Neuronal stem cell (in vitro differentiated cells): ENCODE data around the gene CIRBP.

ENCODE experiments used
- DNase-seq: peaks from one replicate; pipeline ENCODE4 v3.0.0-alpha.2; 2013; ENCODE audit warnings: low spot score
- H2AFZ ChIP-seq: one replicate; pipeline ENCODE4 v1.6.1; 2013; ENCODE audit warnings: mild to moderate bottlenecking, low read length, inconsistent platforms
- H2AK5ac ChIP-seq: 2 replicates; pipeline ENCODE4 v1.6.1; 2013; ENCODE audit warnings: low read depth, mild to moderate bottlenecking, inconsistent platforms, low read length, moderate library complexity, mixed read lengths
- H2BK120ac ChIP-seq: 2 replicates; pipeline ENCODE4 v1.6.1; 2013; ENCODE audit warnings: low read depth, mild to moderate bottlenecking, inconsistent platforms, low read length, moderate library complexity, mixed read lengths
- H2BK12ac ChIP-seq: one replicate; pipeline ENCODE4 v1.6.1; 2013; ENCODE audit warnings: low read length, inconsistent platforms
- H2BK15ac ChIP-seq: 2 replicates; pipeline ENCODE4 v1.6.1; 2013; ENCODE audit warnings: mild to moderate bottlenecking, low read length, inconsistent platforms, mixed read lengths
- H2BK5ac ChIP-seq: one replicate; pipeline ENCODE4 v1.6.1; 2013; ENCODE audit warnings: inconsistent platforms, mild to moderate bottlenecking, low read length, moderate library complexity
- H3K14ac ChIP-seq: one replicate; pipeline ENCODE4 v1.6.1; 2013; ENCODE audit warnings: low read length, inconsistent platforms
- H3K18ac ChIP-seq: 2 replicates; pipeline ENCODE4 v1.6.1; 2013; ENCODE audit warnings: low read length, inconsistent platforms
- H3K23ac ChIP-seq: 2 replicates; pipeline ENCODE4 v1.6.1; 2013; ENCODE audit warnings: low read depth, mild to moderate bottlenecking, mixed read lengths, low read length, inconsistent platforms; ENCODE audit not compliant: poor library complexity
- H3K27ac ChIP-seq: replicated peaks from 3 replicates; pipeline ENCODE4 v1.5.1; 2013; ENCODE audit warnings: low read length, inconsistent platforms
- H3K27me3 ChIP-seq, 3 experiments: 2 replicates each; pipeline ENCODE4 v1.6.1; 2013; ENCODE audit warnings: low read length in 3 of 3, mild to moderate bottlenecking in 2 of 3, inconsistent platforms in 1 of 3, low read depth in 1 of 3, mixed read lengths in 1 of 3, moderate library complexity in 1 of 3; ENCODE audit not compliant: control insufficient read depth in 3 of 3, insufficient read depth in 3 of 3
- H3K36me3 ChIP-seq, 2 donors: replicated peaks in 1 of 2; 2 replicates each; pipeline ENCODE4 v1.6.1; 2013; ENCODE audit warnings: low read length in 2 of 2; ENCODE audit not compliant: control insufficient read depth in 2 of 2, insufficient read depth in 2 of 2
- H3K4ac ChIP-seq: 2 replicates; pipeline ENCODE4 v1.6.1; 2013; ENCODE audit warnings: inconsistent platforms, mild to moderate bottlenecking, low read length, moderate library complexity
- H3K4me1 ChIP-seq, 2 donors: 1 replicate in 1 of 2; 2 replicates in 1 of 2; pipeline ENCODE4 v1.6.1; 2013; ENCODE audit warnings: low read length in 2 of 2, low read depth in 1 of 2; ENCODE audit not compliant: control insufficient read depth in 2 of 2, insufficient read depth in 1 of 2
- H3K4me2 ChIP-seq: one replicate; pipeline ENCODE4 v1.6.1; 2013; ENCODE audit warnings: mild to moderate bottlenecking, low read length, inconsistent platforms; ENCODE audit not compliant: insufficient read depth, poor library complexity, severe bottlenecking
- H3K4me3 ChIP-seq, 2 donors: 2 replicates each; pipeline ENCODE4 v1.5.1; 2013; ENCODE audit warnings: low read length in 2 of 2, mild to moderate bottlenecking in 2 of 2, inconsistent platforms in 1 of 2, moderate library complexity in 1 of 2
- H3K79me1 ChIP-seq: one replicate; pipeline ENCODE4 v1.6.1; 2013; ENCODE audit warnings: low read depth, mild to moderate bottlenecking, inconsistent platforms, low read length, moderate library complexity
- H3K9ac ChIP-seq: one replicate; pipeline ENCODE4 v1.6.1; 2013; ENCODE audit warnings: mild to moderate bottlenecking, low read depth, low read length, inconsistent platforms; ENCODE audit not compliant: poor library complexity
- H3K9me3 ChIP-seq, 2 donors: replicated peaks in 1 of 2; 2 replicates each; pipeline versions ENCODE3 to v1.6.1; 2013; ENCODE audit warnings: low read length in 2 of 2, mild to moderate bottlenecking in 2 of 2, inconsistent platforms in 1 of 2, low read depth in 1 of 2, mixed read lengths in 1 of 2, moderate library complexity in 1 of 2; ENCODE audit not compliant: control insufficient read depth in 2 of 2, insufficient read depth in 1 of 2
- H4K8ac ChIP-seq: one replicate; pipeline ENCODE4 v1.6.1; 2013; ENCODE audit warnings: low read depth, mild to moderate bottlenecking, inconsistent platforms, low read length, moderate library complexity
- H4K91ac ChIP-seq: one replicate; pipeline ENCODE4 v1.6.1; 2013; ENCODE audit warnings: low read length, low read depth, mild to moderate bottlenecking, inconsistent platforms; ENCODE audit not compliant: poor library complexity
- WGBS, 2 donors: extraction: QIAGEN DNeasy Blood & Tissue Kit; methylation state at CpG; one replicate each; pipeline ENCODE4 v1.1.7; 2013; ENCODE audit warnings: missing lambda C conversion rate in 2 of 2, mixed read lengths in 1 of 2; ENCODE audit not compliant: insufficient read length in 2 of 2, insufficient replicate concordance in 1 of 2; ENCODE audit errors: extremely low coverage in 2 of 2; 5-methylcytosine and 5-hydroxymethylcytosine counted together

Gene CIRBP

GRCh38 chr19:1269478-1270212, 513 bp downstream of the CIRBP start:
- Histone ChIP-seq H3K18ac (peak overlapping the region; percentile 99), H2BK12ac (no peak overlapping the region), H2BK15ac (no peak overlapping the region), H3K36me3 (peaks cover 37 to 51% of the 10 kb centered on the region in 2 donors), H3K14ac (no peak overlapping the region), H3K27me3 (peaks cover 0 to 2% (median 0%) of the 10 kb centered on the region in 3 experiments), H3K4ac (peak overlapping the region; percentile 98), H3K4me1 (peaks cover 43 to 52% of the 10 kb centered on the region in 2 donors), H3K79me1 (peaks cover 20% of the 10 kb centered on the region), H2AFZ (no peak overlapping the region), H2BK5ac (peak overlapping the region; percentile 98), H3K9me3 (no peaks in the 10 kb centered on the region), H2BK120ac (no peak overlapping the region), H3K27ac (peak overlapping the region; percentile 96), H4K8ac (peak overlapping the region; percentile 96), H2AK5ac (peak overlapping the region; percentile 91), H3K23ac (peak overlapping the region; percentile 100), H3K9ac (peak overlapping the region; percentile 100), H4K91ac (peak overlapping the region; percentile 99), H3K4me3 (peak overlapping the region; percentile 86 to 88), H3K4me2 (peak overlapping the region; percentile 79)
- WGBS, 2 donors, result no CpG with 5 or more reads among the region's 64 CpGs
- DNase-seq, result no peak

- H3K4me2 ChIP-seq, result peak overlapping the region; percentile 79
- peaks cover 41 to 56% of the 10 kb centered on the region in 2 donors for H3K36me3 ChIP-seq
- H3K27me3 ChIP-seq, result peaks cover 0 to 2% (median 0%) of the 10 kb centered on the region in 3 experiments
- H3K79me1 ChIP-seq, result peaks cover 18% of the 10 kb centered on the region
- no peak overlapping the region for H2BK120ac ChIP-seq
- no peak overlapping the region for H2AK5ac ChIP-seq
- no peak overlapping the region for H2BK12ac ChIP-seq
- no peak overlapping the region for H3K14ac ChIP-seq
- H4K91ac ChIP-seq, result no peak overlapping the region
- WGBS, 2 donors, result no CpG with 5 or more reads among the region's 8 CpGs
- H3K4ac ChIP-seq, result no peak overlapping the region
- no peaks in the 10 kb centered on the region for H3K9me3 ChIP-seq
- H3K23ac ChIP-seq, result peak overlapping the region; percentile 18
- H2BK5ac ChIP-seq, result no peak overlapping the region
- H3K4me1 ChIP-seq, result peaks cover 39 to 48% of the 10 kb centered on the region in 2 donors
- peak overlapping the region; percentile 86 to 88 for H3K4me3 ChIP-seq
- H2BK15ac ChIP-seq, result no peak overlapping the region
- no peak overlapping the region for H2AFZ ChIP-seq
- peak overlapping the region; percentile 96 for H3K27ac ChIP-seq
- H4K8ac ChIP-seq, result no peak overlapping the region
- peak overlapping the region; percentile 100 for H3K9ac ChIP-seq
- no peak for DNase-seq
- H3K18ac ChIP-seq, result peak overlapping the region; percentile 11
These were observed 1.2 kb downstream of the CIRBP start for GRCh38 chr19:1270213-1270853.

- peaks cover 35 to 42% of the 10 kb centered on the region in 2 donors for H3K4me1 ChIP-seq
- H3K14ac ChIP-seq, result no peak overlapping the region
- H3K9me3 ChIP-seq, result no peaks in the 10 kb centered on the region
- no peak overlapping the region for H2BK12ac ChIP-seq
- H3K4me3 ChIP-seq, result peak overlapping the region; percentile 8 to 13
- H3K36me3 ChIP-seq, result peaks cover 41 to 56% of the 10 kb centered on the region in 2 donors
- H3K18ac ChIP-seq, result no peak overlapping the region
- no peak overlapping the region for H3K4ac ChIP-seq
- no CpG with 5 or more reads among the region's 26 CpGs for WGBS, 2 donors
- no peak for DNase-seq
- H3K9ac ChIP-seq, result peak overlapping the region; percentile 84
- H4K91ac ChIP-seq, result no peak overlapping the region
- H4K8ac ChIP-seq, result no peak overlapping the region
- peaks cover 0 to 2% (median 0%) of the 10 kb centered on the region in 3 experiments for H3K27me3 ChIP-seq
- H2AK5ac ChIP-seq, result no peak overlapping the region
- H2BK120ac ChIP-seq, result no peak overlapping the region
- H3K27ac ChIP-seq, result peak overlapping the region; percentile 24
- H2BK5ac ChIP-seq, result no peak overlapping the region
- no peak overlapping the region for H2BK15ac ChIP-seq
- H2AFZ ChIP-seq, result no peak overlapping the region
- peak overlapping the region; percentile 31 for H3K4me2 ChIP-seq
- H3K23ac ChIP-seq, result peak overlapping the region; percentile 46
- H3K79me1 ChIP-seq, result peaks cover 16% of the 10 kb centered on the region
These were observed 1.9 kb downstream of the CIRBP start for GRCh38 chr19:1270854-1271527.
